Measurements from ENCODE around the gene DNAL1. TPM values are rescaled to one million over a fixed set of nuclear protein-coding genes. Genes with fewer than 3 reads are reported as not detected.
A peak's percentile ranks its signal among the peaks of the same experiment; 100 is the strongest.

DNAL1 gene
- total and polyA plus RNA-seq, 9 donors = 4.1 to 19.9 (median 15.8) TPM

DNA sequence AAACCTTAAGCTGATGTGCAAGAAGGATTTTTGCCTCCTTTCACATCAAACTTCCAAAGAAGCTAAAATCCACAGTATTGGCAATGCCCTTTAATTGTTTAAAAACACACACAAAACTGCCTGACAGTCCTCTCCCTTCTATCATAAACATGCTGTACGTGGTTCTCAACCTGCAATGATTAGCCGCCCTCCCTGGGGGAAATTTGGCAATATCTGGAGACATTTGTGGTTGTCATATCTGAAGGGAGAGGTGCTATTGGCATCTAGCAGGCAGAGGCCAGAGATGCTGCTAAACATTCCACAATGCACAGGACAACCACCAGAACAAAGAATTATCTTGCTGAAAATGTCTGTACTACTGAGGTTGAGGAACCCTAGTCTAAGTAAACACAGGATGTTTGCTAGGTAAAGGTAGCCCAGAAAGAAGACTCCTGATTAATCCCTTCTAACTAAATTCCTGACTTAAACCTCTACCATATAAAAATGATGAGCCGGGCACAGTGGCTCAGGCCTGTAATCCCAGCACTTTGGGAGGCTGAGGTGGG is 31.3 kb upstream of the DNAL1 start:
- no peaks in the 10 kb centered on the region for H3K36me3 ChIP-seq
- DNase-seq = no peak
- no peaks in the 10 kb centered on the region for H3K4me1 ChIP-seq (ENCODE audit: insufficient read depth)
- H3K27ac ChIP-seq = peak overlapping the region in 1 of 2 donors; percentile 92
- H3K4me3 ChIP-seq = no peak overlapping the region
- intact Hi-C loops (cut with DNase I) = no loop called here
- no peaks in the 10 kb centered on the region for H3K9me3 ChIP-seq
- TF ChIP-seq POLR2A (IDR thresholded peaks at IDR 0.05) (no peak), CTCF (IDR thresholded peaks at IDR 0.05) (no peak), EP300 (IDR thresholded peaks at IDR 0.05) (no peak)
- WGBS, 3 donors = 80 to 88% (median 85%) methylated on average over 3 of the region's 3 CpGs
- H3K27me3 ChIP-seq = no peaks in the 10 kb centered on the region

DNA sequence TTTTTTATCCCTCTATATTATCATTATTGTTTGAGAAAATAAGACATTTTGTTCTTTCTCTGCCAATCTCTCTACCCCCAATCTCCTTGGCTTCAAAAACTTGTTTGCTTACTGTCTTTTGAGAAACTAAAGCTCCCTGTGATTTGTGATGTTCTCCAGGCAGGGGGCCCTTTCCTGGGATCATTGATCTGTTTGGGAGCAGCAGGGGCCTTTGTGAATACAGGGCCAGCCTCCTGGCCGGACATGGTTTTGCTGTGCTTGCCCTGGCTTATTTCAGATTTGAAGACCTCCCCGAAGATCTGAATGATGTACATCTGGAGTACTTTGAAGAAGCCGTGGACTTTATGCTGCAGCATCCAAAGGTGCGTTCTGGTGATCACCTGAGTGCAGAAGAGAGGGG is 28.0 kb upstream of the DNAL1 start:
- Histone ChIP-seq H3K36me3 (no peaks in the 10 kb centered on the region), H3K4me3 (no peak overlapping the region), H3K4me1 (ENCODE audit: insufficient read depth) (no peaks in the 10 kb centered on the region), H3K27ac (no peak overlapping the region), H3K27me3 (no peaks in the 10 kb centered on the region), H3K9me3 (no peaks in the 10 kb centered on the region)
- intact Hi-C loops (cut with DNase I) = no loop called here
- no peak for DNase-seq
- 68 to 86% (median 78%) methylated on average over 4 of the region's 4 CpGs for WGBS, 3 donors
- TF ChIP-seq EP300 (IDR thresholded peaks at IDR 0.05) = no peak
- TF ChIP-seq CTCF (IDR thresholded peaks at IDR 0.05) = no peak
- TF ChIP-seq POLR2A (IDR thresholded peaks at IDR 0.05) = no peak

DNA sequence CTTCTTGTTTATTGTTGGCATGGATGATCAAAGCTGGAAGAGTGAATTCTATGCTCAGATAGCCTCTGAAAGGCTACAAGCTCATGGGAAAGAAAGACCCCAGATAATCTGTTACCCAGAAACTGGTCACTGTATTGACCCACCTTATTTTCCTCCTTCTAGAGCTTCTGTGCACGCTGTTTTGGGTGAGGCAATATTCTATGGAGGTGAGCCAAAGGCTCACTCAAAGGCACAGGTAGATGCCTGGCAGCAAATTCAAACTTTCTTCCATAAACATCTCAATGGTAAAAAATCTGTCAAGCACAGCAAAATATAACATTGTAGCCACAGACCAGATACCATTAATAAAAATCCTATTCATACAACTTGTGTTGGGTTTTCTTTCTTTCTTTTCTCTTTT is 25.3 kb upstream of the DNAL1 start:
- no peak for TF ChIP-seq EP300 (IDR thresholded peaks at IDR 0.05)
- no peak for TF ChIP-seq CTCF (IDR thresholded peaks at IDR 0.05)
- no peak for TF ChIP-seq POLR2A (IDR thresholded peaks at IDR 0.05)
- WGBS, 3 donors = 80 to 100% (median 87%) methylated on average over 1 of the region's 1 CpG
- intact Hi-C loops (cut with DNase I) = no loop called here

GRCh38 chr14:73620268-73620667 is 24.5 kb upstream of the DNAL1 start:
- Histone ChIP-seq H3K27ac (no peak overlapping the region), H3K4me3 (no peak overlapping the region), H3K9me3 (no peaks in the 10 kb centered on the region), H3K27me3 (no peaks in the 10 kb centered on the region), H3K4me1 (ENCODE audit: insufficient read depth) (no peaks in the 10 kb centered on the region), H3K36me3 (no peaks in the 10 kb centered on the region)
- intact Hi-C loops (cut with DNase I) = no loop called here
- TF ChIP-seq EP300 (IDR thresholded peaks at IDR 0.05) (no peak), CTCF (IDR thresholded peaks at IDR 0.05) (no peak), POLR2A (IDR thresholded peaks at IDR 0.05) (no peak)
- DNase-seq = no peak
- WGBS, 3 donors = 85 to 87% (median 87%) methylated on average over 10 of the region's 10 CpGs

More for the DNA sequence above, 25.3 kb upstream of the DNAL1 start:
- Histone ChIP-seq H3K4me1 (ENCODE audit: insufficient read depth) (no peaks in the 10 kb centered on the region), H3K27me3 (no peaks in the 10 kb centered on the region), H3K4me3 (no peak overlapping the region), H3K27ac (no peak overlapping the region), H3K36me3 (no peaks in the 10 kb centered on the region), H3K9me3 (no peaks in the 10 kb centered on the region)
- no peak for DNase-seq
